ENCODE data around the gene MAT2A.

- TF ChIP-seq CTCF (IDR thresholded peaks at IDR 0.05 in 4 of 5, conservative IDR thresholded peaks at IDR 0.05 in 1 of 5), result no peak
- peak in 1 of 2 donors; percentile 38 for TF ChIP-seq POLR2A (IDR thresholded peaks at IDR 0.05)
Measured at GRCh38 chr2:85584857-85585780, 46.2 kb downstream of the MAT2A start.
